ENCODE data around the gene NOCT.
A peak's percentile ranks its signal among the peaks of the same experiment; 100 is the strongest.
"Not testable (repeated sequence)": the region's sequence is repeated elsewhere in the genome, so short reads cannot be mapped to it uniquely, and the experiment has no call there.

Gene NOCT

DNA sequence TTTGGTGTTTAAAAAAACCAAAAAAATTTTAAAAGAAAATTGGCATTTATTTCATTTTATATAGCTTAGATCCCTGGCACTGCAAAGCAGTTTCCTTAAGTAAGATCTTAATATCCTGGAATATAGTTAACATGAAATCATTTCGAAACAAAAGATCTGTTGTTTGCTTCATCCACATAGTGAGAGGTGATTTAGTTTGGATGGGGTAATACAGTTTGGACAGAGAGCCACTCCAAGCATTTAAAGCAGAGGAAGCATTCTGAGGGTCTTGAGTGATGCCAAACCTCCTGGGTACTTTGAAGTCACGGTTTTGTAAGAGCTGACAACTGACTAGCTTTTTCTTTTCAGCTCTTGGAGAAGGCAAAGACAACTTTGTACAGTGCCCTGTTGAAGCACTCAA, 28.7 kb downstream of the NOCT start:
- no peak for DNase-seq

- no peak for DNase-seq
Measured at GRCh38 chr4:139048026-139048425, 32.4 kb downstream of the NOCT start.

GRCh38 chr4:139050446-139050845, 34.9 kb downstream of the NOCT start:
- DNase-seq, result no peak

- DNase-seq, result no peak
Measured at GRCh38 chr4:139053909-139054308, 38.3 kb downstream of the NOCT start.

DNA sequence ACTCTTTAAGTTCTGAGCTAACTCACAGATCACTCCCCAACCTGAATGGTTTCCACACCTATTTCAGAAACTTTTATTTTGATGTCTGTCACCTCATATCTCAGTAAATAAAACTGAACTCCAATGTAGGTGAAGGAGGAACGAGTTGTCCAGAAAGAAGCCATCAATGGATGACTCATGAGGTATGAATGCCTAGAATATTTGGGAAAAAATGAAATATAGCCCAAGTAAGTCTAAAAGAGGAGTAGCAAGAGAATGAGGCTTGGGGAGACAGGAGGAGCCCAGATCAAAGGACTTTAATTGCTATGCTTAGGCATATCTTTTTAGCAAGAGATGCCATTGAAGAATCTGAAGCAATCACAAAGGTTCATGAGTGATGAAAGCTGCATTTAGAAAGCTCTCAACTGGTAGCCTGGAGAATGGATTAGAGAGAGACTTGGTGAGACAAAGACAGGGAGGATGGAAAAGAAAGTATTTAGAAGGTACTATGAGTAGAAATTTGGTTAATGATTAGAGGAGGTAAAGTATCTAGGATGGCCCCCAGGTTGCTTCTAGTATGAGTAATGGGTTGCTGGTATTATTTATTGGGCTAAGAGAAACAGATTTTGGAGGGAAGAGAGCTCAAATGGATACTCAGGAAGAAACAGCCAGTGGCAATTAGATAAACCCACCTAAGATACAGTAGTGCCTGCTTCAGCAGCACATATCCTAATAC, 39.4 kb downstream of the NOCT start:
- no peak for DNase-seq

DNA sequence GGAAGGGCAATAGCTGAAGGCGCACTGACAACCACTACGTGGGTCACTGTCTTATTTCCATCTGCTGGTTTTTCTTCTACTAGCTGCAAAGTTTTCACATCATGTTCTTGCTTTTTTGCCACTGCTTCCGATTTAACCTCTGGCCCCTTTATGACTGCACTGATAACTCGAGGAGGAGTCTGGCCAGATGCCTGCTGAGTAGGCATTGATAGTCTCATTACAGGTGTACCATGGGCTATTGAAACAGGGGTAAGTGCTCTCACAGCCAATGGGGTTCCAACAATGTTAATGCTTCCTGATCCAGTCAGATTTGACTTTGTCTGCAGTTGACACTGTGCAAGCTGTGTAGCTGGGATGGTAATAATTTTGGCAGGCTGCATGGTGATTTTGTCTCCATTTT, 43.4 kb downstream of the NOCT start:
- not testable (repeated sequence) for DNase-seq

DNA sequence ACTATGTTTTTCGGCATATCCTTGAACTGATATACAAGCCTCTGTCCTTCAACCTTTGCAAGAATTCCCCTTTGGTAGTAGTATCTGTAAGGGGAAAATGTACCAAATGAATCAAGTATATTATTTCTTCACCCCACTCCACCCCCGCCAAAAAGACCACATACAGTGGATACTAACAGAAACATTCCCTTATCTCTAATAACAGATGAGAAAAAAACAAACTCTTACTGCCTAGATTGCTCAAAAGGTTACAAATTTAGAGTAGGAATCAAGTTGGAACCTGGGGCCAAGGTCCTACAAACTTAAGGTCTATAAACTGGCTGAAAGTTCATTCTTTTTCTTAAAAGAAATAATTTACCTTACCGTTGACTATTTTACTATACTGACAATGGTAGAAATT, 45.0 kb downstream of the NOCT start:
- no peak for DNase-seq

DNA sequence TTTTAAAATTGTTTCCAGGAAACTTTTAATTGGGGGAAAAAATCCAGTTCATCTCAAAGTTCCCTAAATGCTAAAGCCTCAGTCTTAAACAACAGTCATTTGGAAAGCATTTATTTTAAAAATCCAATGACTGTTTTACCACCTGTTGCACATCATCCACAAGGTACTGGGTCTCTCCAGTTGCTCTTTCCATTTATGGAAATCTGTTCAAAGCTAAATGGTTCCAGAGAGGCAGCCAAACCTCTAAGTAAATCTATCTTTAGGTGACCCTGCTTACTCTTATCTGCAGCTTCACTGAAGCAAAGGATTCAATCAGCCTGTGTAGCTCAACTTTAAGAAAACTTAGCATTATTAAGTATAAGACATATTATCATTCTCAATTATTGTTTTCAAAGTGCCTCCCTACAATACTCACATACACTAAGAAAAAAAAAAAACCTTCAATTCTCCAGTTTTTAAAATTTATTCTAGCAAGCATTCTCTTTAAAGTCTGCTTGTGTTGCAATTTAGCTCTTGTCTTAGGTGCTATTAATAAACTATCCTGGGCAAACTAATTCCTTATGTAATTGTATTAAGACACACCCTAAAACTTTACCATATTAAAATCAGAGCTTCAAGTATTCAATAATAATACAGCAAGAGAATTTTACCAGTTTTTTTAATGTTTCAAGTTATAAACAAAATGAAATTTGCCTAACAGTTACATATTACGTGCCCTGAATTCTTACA, 60.6 kb downstream of the NOCT start:
- DNase-seq, result no peak

DNA sequence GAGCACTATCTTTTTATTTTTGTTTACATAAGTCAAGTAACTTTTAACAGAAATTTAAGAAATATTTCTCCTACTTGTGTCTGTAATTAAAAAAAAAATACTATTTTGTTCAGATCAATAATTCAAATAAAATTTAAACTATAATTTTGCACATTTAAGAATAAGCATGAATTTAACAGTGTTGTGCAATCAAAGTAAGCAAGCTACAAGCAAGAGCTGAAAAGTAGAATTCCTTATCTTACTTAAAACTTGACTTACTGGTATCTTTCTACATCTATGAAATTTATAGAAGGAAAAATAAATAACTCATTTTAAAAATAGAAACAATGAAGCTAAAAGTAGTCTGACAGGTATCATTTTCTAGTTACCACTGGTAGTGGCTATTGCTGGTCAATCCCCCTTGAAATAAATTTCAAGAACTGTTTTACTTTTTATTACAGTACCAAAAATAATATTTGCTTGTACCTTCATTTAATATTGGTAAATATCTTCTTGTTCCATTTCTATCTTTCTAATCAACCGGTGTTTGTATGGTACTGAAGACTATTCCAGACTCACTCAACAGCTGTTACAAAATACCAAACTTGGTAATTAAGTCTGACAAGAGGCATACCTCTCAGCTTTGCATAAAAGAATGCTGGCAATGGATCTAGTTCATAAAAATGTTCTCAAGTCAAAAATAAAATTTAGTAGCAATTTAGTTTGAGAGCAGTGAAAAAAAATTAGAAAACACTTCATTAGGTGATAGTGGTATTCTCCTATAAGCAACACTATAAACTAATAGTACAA, 62.2 kb downstream of the NOCT start:
- DNase-seq, result no peak

GRCh38 chr4:139078926-139079325, 63.3 kb downstream of the NOCT start:
- no peak for DNase-seq

DNA sequence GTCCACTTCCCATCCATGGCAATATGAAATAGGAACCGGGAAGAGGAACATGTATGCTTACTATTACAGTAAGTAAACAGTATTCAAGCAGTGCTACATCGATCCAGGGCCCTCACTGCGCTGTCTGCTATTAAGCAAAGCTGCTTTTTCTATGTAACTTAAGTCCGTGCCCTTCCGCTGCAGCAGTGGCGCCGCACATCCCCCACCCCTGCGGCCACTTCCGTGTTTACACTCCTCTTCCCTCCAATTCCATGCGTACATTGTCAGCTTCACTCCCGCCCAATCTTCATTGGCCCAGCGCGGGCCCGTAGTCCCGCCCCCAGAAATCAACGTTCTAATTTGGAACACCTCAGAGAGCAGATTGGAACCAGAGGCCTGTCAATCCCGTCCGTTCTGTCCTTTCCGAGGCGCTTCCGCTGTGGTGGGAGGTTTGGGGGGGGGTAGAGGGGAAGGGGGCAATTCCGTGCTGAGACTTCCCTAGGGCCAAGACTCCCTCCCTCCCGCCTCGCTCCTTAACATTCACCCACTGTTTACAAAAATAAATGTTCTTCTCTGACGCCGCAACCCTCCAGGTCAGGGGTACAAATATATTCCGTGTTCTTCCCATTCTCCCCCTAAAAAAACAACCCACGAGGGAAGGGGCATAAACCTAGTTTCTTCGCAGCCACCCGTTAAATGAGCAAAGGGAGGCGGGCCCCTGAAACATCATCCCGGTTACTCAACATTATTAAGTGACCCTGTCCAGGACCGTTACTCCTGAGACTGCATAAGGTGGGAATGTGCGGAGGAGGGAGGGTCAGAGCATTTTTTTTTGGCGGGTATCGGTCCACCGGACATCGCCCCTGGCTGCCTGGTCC, 67.4 kb downstream of the NOCT start:
- peak; percentile 38 to 98 (median 92) for DNase-seq

DNA sequence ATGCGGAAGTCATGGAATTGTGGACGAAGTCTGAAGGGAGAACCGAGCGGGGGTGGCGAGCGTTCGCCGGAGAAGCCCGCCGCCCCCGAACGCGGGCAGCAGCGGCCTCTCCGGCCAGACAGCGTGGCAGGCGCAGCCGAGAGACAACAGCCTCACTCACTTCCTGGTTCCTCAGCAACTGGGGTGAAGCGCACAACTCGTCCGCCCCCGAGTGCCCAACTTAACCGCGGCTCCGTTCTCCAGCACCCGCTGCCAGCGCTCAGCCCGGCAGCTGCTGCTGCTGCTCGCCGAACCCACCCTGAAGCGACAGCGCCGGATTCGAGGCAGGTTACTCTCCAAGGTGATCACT, 68.0 kb downstream of the NOCT start:
- peak in 32 of 56 donors; percentile 7 to 86 (median 75) for DNase-seq

- DNase-seq, result peak; percentile 7 to 92 (median 79)
Measured at GRCh38 chr4:139083956-139084803, 68.6 kb downstream of the NOCT start.

GRCh38 chr4:139084804-139085093, 69.2 kb downstream of the NOCT start:
- no peak for DNase-seq

- no peak for DNase-seq
Measured at GRCh38 chr4:139085141-139085540, 69.6 kb downstream of the NOCT start.

DNA sequence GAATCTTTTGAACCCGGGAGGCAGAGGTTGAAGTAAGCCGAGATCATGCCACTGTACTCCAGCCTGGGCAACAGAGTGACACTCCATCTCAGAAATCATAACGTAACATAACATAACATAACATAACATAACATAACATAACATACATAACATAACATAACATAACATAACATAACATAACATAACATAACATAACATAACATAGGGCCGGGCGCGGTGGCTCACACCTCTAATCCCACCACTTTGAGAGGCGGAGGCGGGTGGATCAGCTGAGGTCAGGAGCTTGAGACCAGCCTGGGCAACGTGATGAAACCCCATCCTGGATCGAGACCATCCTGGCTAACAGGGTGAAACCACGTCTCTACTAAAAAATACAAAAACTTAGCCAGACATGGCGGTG, 76.7 kb downstream of the NOCT start:
- no peak for DNase-seq
